CD4-positive, CD25-positive, alpha-beta regulatory T cell (primary cell): Measurements from ENCODE around the gene OR8D2. TPM values are rescaled to one million over a fixed set of nuclear protein-coding genes. Genes with fewer than 3 reads are reported as not detected.

Experiments used
- ATAC-seq, 2 donors: fragments of 150-1000 bp; cut with Tn5 transposase; one replicate each; pipeline ENCODE4 v1.10.0; 2021; ENCODE audit warnings: low read depth in 2 of 2, moderate number of reproducible peaks in 2 of 2, moderate library complexity in 1 of 2
- DNase-seq, 3 donors: peaks; one replicate each; pipeline versions ENCODE4 v3.0.0 to v3.0.0-alpha.2; 2012 to 2022; ENCODE audit warnings: mixed read lengths in 1 of 3
- H3K27ac ChIP-seq: one replicate; pipeline ENCODE4 v1.7.0; 2013; ENCODE audit warnings: mild to moderate bottlenecking, low read length; ENCODE audit not compliant: insufficient read depth, poor library complexity, severe bottlenecking
- H3K27me3 ChIP-seq: one replicate; pipeline ENCODE4 v1.7.0; 2013; ENCODE audit warnings: low read length; ENCODE audit not compliant: control insufficient read depth, insufficient read depth
- H3K36me3 ChIP-seq: one replicate; pipeline ENCODE4 v1.7.0; 2013; ENCODE audit warnings: mild to moderate bottlenecking, low read length, moderate library complexity; ENCODE audit not compliant: control insufficient read depth, insufficient read depth
- H3K4me1 ChIP-seq: 2 replicates; pipeline ENCODE4 v1.7.0; 2013; ENCODE audit warnings: mild to moderate bottlenecking, low read length; ENCODE audit not compliant: insufficient read depth, control insufficient read depth, poor library complexity, severe bottlenecking
- H3K4me3 ChIP-seq: one replicate; pipeline ENCODE4 v1.7.0; 2013; ENCODE audit warnings: low read depth, mild to moderate bottlenecking, low read length, moderate library complexity
- H3K9me3 ChIP-seq, 2 experiments: 1 replicate in 1 of 2; 2 replicates in 1 of 2; pipeline ENCODE4 v1.7.0; 2013; ENCODE audit warnings: low read length in 2 of 2, mild to moderate bottlenecking in 1 of 2, moderate library complexity in 1 of 2; ENCODE audit not compliant: control insufficient read depth in 2 of 2
- H3K27ac Mint-ChIP-seq, 3 donors: one replicate each; pipeline ENCODE4 v1.8.0; 2020 to 2022; ENCODE audit warnings: mild to moderate bottlenecking in 3 of 3, mixed read lengths in 3 of 3, moderate library complexity in 2 of 3
- H3K27me3 Mint-ChIP-seq: one replicate; pipeline ENCODE4 v1.8.0; 2022; ENCODE audit warnings: mild to moderate bottlenecking, mixed read lengths
- H3K36me3 Mint-ChIP-seq: one replicate; pipeline ENCODE4 v1.8.0; 2020; ENCODE audit warnings: mixed read lengths
- H3K4me1 Mint-ChIP-seq, 4 donors: one replicate each; pipeline ENCODE4 v1.8.0; 2020 to 2022; ENCODE audit warnings: mixed read lengths in 4 of 4, mild to moderate bottlenecking in 1 of 4
- H3K4me3 Mint-ChIP-seq, 4 donors: one replicate each; pipeline ENCODE4 v1.8.0; 2020 to 2022; ENCODE audit warnings: mild to moderate bottlenecking in 4 of 4, mixed read lengths in 4 of 4, moderate library complexity in 3 of 4
- H3K9me3 Mint-ChIP-seq, 7 donors: one replicate each; pipeline ENCODE4 v1.8.0; 2020 to 2022; ENCODE audit warnings: mixed read lengths in 7 of 7, mild to moderate bottlenecking in 3 of 7, moderate library complexity in 2 of 7
- polyA plus RNA-seq, 4 donors: library from polyadenylated mRNA; unstranded; fragments of 300-500 nt; fragmentation: Illumina TruSeq; gene quantifications; one replicate each; pipeline ENCODE4 v1.2.3, GENCODE V29; 2021
- total RNA-seq: library from RNA; stranded (reverse); gene quantifications from one replicate; pipeline ENCODE4 v1.2.3, GENCODE V29; 2022

Gene OR8D2
- total and polyA plus RNA-seq, 5 donors from 2014 or later: not detected

DNA sequence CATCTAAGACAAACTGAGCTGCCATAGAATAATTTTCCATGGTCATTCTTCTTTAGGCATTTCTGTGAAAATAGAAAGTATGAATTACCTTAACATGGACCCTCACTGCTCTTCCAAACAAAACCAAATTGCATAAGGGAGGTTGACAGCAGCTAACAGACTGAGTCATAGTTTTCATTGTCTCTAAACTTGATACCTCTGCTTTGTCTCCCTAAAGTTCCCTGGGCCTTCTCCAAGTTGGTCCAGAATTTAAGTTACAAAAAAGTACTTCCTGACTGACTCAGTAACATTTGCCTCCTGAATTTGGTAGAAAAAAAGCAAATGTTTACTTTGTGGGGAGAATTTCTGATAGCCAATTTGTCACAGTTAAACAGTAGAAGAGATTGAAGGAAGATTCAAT is 9.3 kb downstream of the OR8D2 start:
- DNase-seq (no peak), ATAC-seq (no peak)
- no peaks in the 10 kb centered on the region for H3K27me3 ChIP-seq
- H3K9me3 ChIP-seq: no peaks in the 10 kb centered on the region
- H3K36me3 Mint-ChIP-seq: no peaks in the 10 kb centered on the region
- H3K36me3 ChIP-seq: no peaks in the 10 kb centered on the region
- H3K4me3 Mint-ChIP-seq: no peak overlapping the region
- H3K4me3 ChIP-seq: no peak overlapping the region
- H3K27ac Mint-ChIP-seq: no peak overlapping the region
- H3K4me1 Mint-ChIP-seq: no peaks in the 10 kb centered on the region
- no peaks in the 10 kb centered on the region for H3K4me1 ChIP-seq
- H3K27me3 Mint-ChIP-seq: peaks cover 5% of the 10 kb centered on the region
- no peak overlapping the region for H3K27ac ChIP-seq
- peaks cover 0 to 5% (median 0%) of the 10 kb centered on the region in 7 donors for H3K9me3 Mint-ChIP-seq

DNA sequence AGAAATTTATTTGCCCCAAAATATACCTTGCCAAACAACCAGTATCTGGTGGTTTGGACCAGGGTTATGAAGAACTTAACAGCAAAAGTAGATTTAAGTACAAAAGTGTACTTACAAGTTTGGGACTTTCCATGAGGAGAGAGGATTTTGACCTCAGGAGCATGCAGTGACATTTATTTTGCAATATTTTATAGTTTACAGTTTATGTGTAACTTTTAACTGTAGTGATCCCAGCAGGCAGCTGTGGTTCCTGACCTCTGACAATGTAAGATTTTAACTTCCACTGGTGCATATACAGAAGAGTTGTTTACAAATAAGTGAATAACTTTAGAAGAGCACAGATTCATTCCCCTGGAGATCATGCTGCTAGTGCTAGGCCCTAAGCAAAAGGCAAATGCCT is 12.9 kb downstream of the OR8D2 start:
- H3K36me3 ChIP-seq: no peaks in the 10 kb centered on the region
- H3K4me1 ChIP-seq: no peaks in the 10 kb centered on the region
- ATAC-seq (no peak), DNase-seq (no peak)
- H3K27ac Mint-ChIP-seq: no peak overlapping the region
- no peaks in the 10 kb centered on the region for H3K4me1 Mint-ChIP-seq
- H3K36me3 Mint-ChIP-seq: no peaks in the 10 kb centered on the region
- H3K4me3 Mint-ChIP-seq: no peak overlapping the region
- no peaks in the 10 kb centered on the region for H3K27me3 ChIP-seq
- H3K9me3 ChIP-seq: no peaks in the 10 kb centered on the region
- no peak overlapping the region for H3K27ac ChIP-seq
- no peak overlapping the region for H3K4me3 ChIP-seq
- H3K27me3 Mint-ChIP-seq: peaks cover 11% of the 10 kb centered on the region
- peaks cover 0 to 3% (median 0%) of the 10 kb centered on the region in 7 donors for H3K9me3 Mint-ChIP-seq

GRCh38 chr11:124302347-124303125 is 17.5 kb downstream of the OR8D2 start:
- H3K4me1 Mint-ChIP-seq: no peaks in the 10 kb centered on the region
- Histone ChIP-seq H3K36me3 (no peaks in the 10 kb centered on the region), H3K9me3 (no peaks in the 10 kb centered on the region), H3K4me3 (no peak overlapping the region), H3K4me1 (no peaks in the 10 kb centered on the region), H3K27me3 (no peaks in the 10 kb centered on the region), H3K27ac (no peak overlapping the region)
- peaks cover 7% of the 10 kb centered on the region for H3K27me3 Mint-ChIP-seq
- H3K36me3 Mint-ChIP-seq: no peaks in the 10 kb centered on the region
- DNase-seq: no peak
- H3K27ac Mint-ChIP-seq: no peak overlapping the region
- H3K4me3 Mint-ChIP-seq: no peak overlapping the region
- ATAC-seq: no peak
- peaks cover 0 to 3% (median 0%) of the 10 kb centered on the region in 7 donors for H3K9me3 Mint-ChIP-seq

DNA sequence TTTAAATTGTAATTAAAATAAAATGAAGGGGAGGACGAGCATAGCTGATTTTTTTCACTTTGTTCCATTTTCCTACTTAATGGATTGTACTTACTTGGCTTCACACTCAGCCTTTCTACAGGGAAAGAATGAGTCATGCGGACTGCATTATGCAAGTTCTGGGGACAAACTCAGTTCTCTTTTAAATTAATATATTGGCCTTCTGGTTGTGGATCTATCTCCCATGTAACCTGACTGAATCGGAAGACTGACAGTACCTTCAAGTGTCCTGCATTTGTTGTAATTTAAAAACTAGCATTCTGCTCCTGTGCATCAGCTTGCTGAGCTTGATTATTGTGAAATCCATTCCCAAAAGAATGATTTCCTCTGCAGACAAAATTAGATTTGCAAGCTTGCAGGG is 18.4 kb downstream of the OR8D2 start:
- H3K9me3 Mint-ChIP-seq: peaks cover 0 to 3% (median 0%) of the 10 kb centered on the region in 7 donors

GRCh38 chr11:124297921-124298320 is 22.1 kb downstream of the OR8D2 start:
- H3K4me1 Mint-ChIP-seq: no peaks in the 10 kb centered on the region
- Histone ChIP-seq H3K9me3 (no peaks in the 10 kb centered on the region), H3K36me3 (no peaks in the 10 kb centered on the region), H3K27ac (no peak overlapping the region), H3K27me3 (no peaks in the 10 kb centered on the region), H3K4me1 (no peaks in the 10 kb centered on the region), H3K4me3 (no peak overlapping the region)
- no peak overlapping the region for H3K4me3 Mint-ChIP-seq
- no peaks in the 10 kb centered on the region for H3K36me3 Mint-ChIP-seq
- no peak overlapping the region for H3K27ac Mint-ChIP-seq
- ATAC-seq (no peak), DNase-seq (no peak)
- no peaks in the 10 kb centered on the region for H3K27me3 Mint-ChIP-seq
- peaks cover 0 to 3% (median 0%) of the 10 kb centered on the region in 7 donors for H3K9me3 Mint-ChIP-seq

More for the DNA sequence above, 18.4 kb downstream of the OR8D2 start:
- Histone ChIP-seq H3K27me3 (no peaks in the 10 kb centered on the region), H3K9me3 (no peaks in the 10 kb centered on the region), H3K36me3 (no peaks in the 10 kb centered on the region), H3K4me1 (no peaks in the 10 kb centered on the region), H3K4me3 (no peak overlapping the region), H3K27ac (no peak overlapping the region)
- Mint-ChIP-seq H3K36me3 (no peaks in the 10 kb centered on the region), H3K27ac (no peak overlapping the region), H3K4me1 (no peaks in the 10 kb centered on the region), H3K4me3 (no peak overlapping the region), H3K27me3 (peaks cover 7% of the 10 kb centered on the region)
- ATAC-seq: no peak
- DNase-seq: no peak

DNA sequence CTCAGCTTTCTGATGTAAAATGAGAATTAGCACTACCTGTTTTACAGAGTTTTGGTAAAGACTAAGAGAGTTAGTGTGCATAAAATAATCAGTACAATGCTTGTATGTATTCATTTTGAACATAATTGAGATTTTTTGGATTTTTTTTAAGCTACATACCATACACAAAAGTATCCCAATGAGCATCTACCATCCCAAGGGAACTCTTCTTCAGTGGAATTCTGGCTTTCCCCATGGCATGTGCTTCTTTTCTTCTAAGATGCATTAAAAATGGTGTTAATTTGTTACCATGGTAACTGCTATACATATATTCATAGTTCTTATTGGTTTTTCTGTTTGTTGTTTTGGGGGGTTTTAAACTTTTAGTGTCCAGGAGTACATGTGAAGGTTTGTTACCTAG is 24.0 kb downstream of the OR8D2 start:
- Mint-ChIP-seq H3K27me3 (no peaks in the 10 kb centered on the region), H3K36me3 (no peaks in the 10 kb centered on the region), H3K4me1 (no peaks in the 10 kb centered on the region), H3K27ac (no peak overlapping the region), H3K4me3 (no peak overlapping the region), H3K9me3 (peaks cover 0 to 7% (median 3%) of the 10 kb centered on the region in 7 donors)
- H3K4me1 ChIP-seq: no peaks in the 10 kb centered on the region
- H3K4me3 ChIP-seq: no peak overlapping the region
- H3K36me3 ChIP-seq: no peaks in the 10 kb centered on the region
- H3K27me3 ChIP-seq: no peaks in the 10 kb centered on the region
- no peak overlapping the region for H3K27ac ChIP-seq
- H3K9me3 ChIP-seq: no peaks in the 10 kb centered on the region
- ATAC-seq: no peak
- no peak for DNase-seq

- no peaks in the 10 kb centered on the region for H3K27me3 Mint-ChIP-seq
- no peaks in the 10 kb centered on the region for H3K9me3 ChIP-seq
- H3K27ac ChIP-seq: no peak overlapping the region
- no peak overlapping the region for H3K4me3 Mint-ChIP-seq
- no peaks in the 10 kb centered on the region for H3K36me3 Mint-ChIP-seq
- H3K4me1 ChIP-seq: no peaks in the 10 kb centered on the region
- no peaks in the 10 kb centered on the region for H3K27me3 ChIP-seq
- DNase-seq (no peak), ATAC-seq (no peak)
- H3K27ac Mint-ChIP-seq: no peak overlapping the region
- H3K9me3 Mint-ChIP-seq: peaks cover 0 to 7% (median 3%) of the 10 kb centered on the region in 7 donors
- no peaks in the 10 kb centered on the region for H3K4me1 Mint-ChIP-seq
- no peaks in the 10 kb centered on the region for H3K36me3 ChIP-seq
- no peak overlapping the region for H3K4me3 ChIP-seq
These were observed 25.3 kb downstream of the OR8D2 start for GRCh38 chr11:124294687-124295086.
